ENCODE results near the gene CEACAM4. TPM values are rescaled to one million over a fixed set of nuclear protein-coding genes. Genes with fewer than 3 reads are reported as not detected.

The CEACAM4 gene
- total and polyA plus RNA-seq, 9 of the 15 experiments (the other 6 are each of a cell fraction or from before 2014, with no cell fraction given), result not detected

DNA sequence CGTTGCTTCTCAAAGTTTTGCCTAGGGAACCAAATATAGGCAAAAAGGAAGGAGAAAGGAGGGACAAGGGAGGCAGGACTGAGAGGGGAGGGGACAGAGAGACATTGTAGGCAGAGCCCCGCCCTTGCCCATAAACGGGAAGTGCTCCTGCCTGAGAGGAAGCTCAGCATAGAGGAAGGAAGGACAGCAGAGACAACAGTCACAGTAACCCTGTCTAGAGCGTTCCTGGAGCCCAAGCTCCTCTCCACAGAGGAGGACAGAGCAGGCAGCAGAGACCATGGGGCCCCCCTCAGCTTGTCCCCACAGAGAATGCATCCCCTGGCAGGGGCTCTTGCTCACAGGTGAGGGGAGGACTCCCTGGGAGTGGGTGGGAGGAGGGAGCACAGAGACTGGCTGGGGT lies 50.9 kb downstream of the CEACAM4 start, which contains the start of gene CEACAM21:
TSS of gene CEACAM21 (plus strand) at position 169 of the 400 bp plus-strand sequence. CDS start at position 278, 109 bp downstream.
- CTCF ChIA-PET (ENCODE audit: low intra/inter-chr PET ratio), result no interaction called here
- Histone ChIP-seq H3K9me1 (ENCODE audit: control insufficient read depth, insufficient read depth, low read length) (no peaks in the 10 kb centered on the region), H3K4me1 (replicated peaks in 1 of 2; ENCODE audit: control insufficient read depth in 2 of 2, insufficient read depth in 2 of 2, low read length in 2 of 2) (no peaks in the 10 kb centered on the region), H3K9ac (ENCODE audit: insufficient read depth in 1 of 2, low read depth in 2 of 2, low read length in 2 of 2) (no peak within 1 kb of the TSS), H3K36me3 (ENCODE audit: control insufficient read depth, insufficient read depth, low read length) (no peaks in the 10 kb centered on the region), H3K9me3 (replicated peaks; ENCODE audit: control insufficient read depth, insufficient read depth, low read depth, low read length) (no peaks in the 10 kb centered on the region), H3K27ac (ENCODE audit: extremely low read depth, low read depth, low read length) (no peak within 1 kb of the TSS), H3K27me3 (ENCODE audit: control insufficient read depth in 2 of 2, insufficient read depth in 2 of 2, low read length in 2 of 2) (no peaks in the 10 kb centered on the region), H3K79me2 (ENCODE audit: control insufficient read depth, insufficient read depth, low read length) (no peaks in the 10 kb centered on the region), H4K20me1 (replicated peaks; ENCODE audit: control insufficient read depth, insufficient read depth, low read length) (no peaks in the 10 kb centered on the region), H3K4me3 (no peak within 1 kb of the TSS), H2AFZ (ENCODE audit: low read depth, low read length) (no peak within 1 kb of the TSS), H3K4me2 (ENCODE audit: insufficient read depth, low read length) (no peak within 1 kb of the TSS)
- POLR2A ChIA-PET, result no interaction called here
- ATAC-seq (peak; percentile 78), DNase-seq (ENCODE audit: extremely low read depth in 1 of 4, low spot score in 3 of 4) (no peak), FAIRE-seq (no peak)
- WGBS (ENCODE audit: insufficient coverage, low coverage, missing lambda C conversion rate), result 0% methylated on average over 4 of the region's 4 CpGs
- intact Hi-C loops (cut with micrococcal nuclease), result no loop called here
- in situ Hi-C loops (cut with MboI), result loop anchor here (10.0 kb wide), 1 partner anchor 371 kb away; no protein-coding TSS in a partner anchor
- no TSS peak for BruUV-seq (replicated peaks)
- TF ChIP-seq ZNF263 (CRISPR knock-in tag; IDR thresholded peaks at IDR 0.05; ENCODE audit: borderline replicate concordance) (peak; percentile 82), SPI1 (IDR thresholded peaks at IDR 0.05; ENCODE audit: borderline replicate concordance, low read depth, low read length) (peak; percentile 97), TFAM (CRISPR knock-in tag; conservative IDR thresholded peaks at IDR 0.05) (no peak), SRF (CRISPR knock-in tag; IDR thresholded peaks at IDR 0.05) (peak; percentile 25 to 95; a peak in 2 of 4 replicates), ELF1 (tag; IDR thresholded peaks at IDR 0.05) (peak; percentile 28; the same call in 1 of the 2 replicates), GABPA (tag; conservative IDR thresholded peaks at IDR 0.05; ENCODE audit: low read depth) (peak; percentile 71)
- TF ChIP-seq, protein P1, sequence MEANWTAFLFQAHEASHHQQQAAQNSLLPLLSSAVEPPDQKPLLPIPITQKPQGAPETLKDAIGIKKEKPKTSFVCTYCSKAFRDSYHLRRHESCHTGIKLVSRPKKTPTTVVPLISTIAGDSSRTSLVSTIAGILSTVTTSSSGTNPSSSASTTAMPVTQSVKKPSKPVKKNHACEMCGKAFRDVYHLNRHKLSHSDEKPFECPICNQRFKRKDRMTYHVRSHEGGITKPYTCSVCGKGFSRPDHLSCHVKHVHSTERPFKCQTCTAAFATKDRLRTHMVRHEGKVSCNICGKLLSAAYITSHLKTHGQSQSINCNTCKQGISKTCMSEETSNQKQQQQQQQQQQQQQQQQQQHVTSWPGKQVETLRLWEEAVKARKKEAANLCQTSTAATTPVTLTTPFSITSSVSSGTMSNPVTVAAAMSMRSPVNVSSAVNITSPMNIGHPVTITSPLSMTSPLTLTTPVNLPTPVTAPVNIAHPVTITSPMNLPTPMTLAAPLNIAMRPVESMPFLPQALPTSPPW (CRISPR knock-in tag; IDR thresholded peaks at IDR 0.05), result peak; percentile 30; the same call in 1 of the 2 replicates
- TF ChIP-seq, protein P2, sequence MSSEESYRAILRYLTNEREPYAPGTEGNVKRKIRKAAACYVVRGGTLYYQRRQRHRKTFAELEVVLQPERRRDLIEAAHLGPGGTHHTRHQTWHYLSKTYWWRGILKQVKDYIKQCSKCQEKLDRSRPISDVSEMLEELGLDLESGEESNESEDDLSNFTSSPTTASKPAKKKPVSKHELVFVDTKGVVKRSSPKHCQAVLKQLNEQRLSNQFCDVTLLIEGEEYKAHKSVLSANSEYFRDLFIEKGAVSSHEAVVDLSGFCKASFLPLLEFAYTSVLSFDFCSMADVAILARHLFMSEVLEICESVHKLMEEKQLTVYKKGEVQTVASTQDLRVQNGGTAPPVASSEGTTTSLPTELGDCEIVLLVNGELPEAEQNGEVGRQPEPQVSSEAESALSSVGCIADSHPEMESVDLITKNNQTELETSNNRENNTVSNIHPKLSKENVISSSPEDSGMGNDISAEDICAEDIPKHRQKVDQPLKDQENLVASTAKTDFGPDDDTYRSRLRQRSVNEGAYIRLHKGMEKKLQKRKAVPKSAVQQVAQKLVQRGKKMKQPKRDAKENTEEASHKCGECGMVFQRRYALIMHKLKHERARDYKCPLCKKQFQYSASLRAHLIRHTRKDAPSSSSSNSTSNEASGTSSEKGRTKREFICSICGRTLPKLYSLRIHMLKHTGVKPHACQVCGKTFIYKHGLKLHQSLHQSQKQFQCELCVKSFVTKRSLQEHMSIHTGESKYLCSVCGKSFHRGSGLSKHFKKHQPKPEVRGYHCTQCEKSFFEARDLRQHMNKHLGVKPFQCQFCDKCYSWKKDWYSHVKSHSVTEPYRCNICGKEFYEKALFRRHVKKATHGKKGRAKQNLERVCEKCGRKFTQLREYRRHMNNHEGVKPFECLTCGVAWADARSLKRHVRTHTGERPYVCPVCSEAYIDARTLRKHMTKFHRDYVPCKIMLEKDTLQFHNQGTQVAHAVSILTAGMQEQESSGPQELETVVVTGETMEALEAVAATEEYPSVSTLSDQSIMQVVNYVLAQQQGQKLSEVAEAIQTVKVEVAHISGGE (CRISPR knock-in tag; IDR thresholded peaks at IDR 0.05), result peak in 1 of 3 experiments; percentile 81; a peak in 2 of 6 replicates
